ENCODE data around the gene PRR29.

GRCh38 chr17:63975541-63976092 lies 22.5 kb upstream of the PRR29 start:
- no peak for TF ChIP-seq CTCF (IDR thresholded peaks at IDR 0.05)
- no peak for TF ChIP-seq POLR2A (IDR thresholded peaks at IDR 0.05)
